Embryonic facial prominence (tissue), 1 donor: ENCODE measurements around the gene LGALS4.
"Not testable (repeated sequence)": the region's sequence is repeated elsewhere in the genome, so short reads cannot be mapped to it uniquely, and the experiment has no call there.

Source experiments
- DNase-seq: peaks from one replicate; pipeline ENCODE4 v3.0.0-alpha.2; 2016; ENCODE audit errors: extremely low spot score

Gene LGALS4

GRCh38 chr19:38770228-38770948 lies 42.4 kb downstream of the LGALS4 start:
- not testable (repeated sequence) for DNase-seq

- DNase-seq, result peak; percentile 50
Measured at GRCh38 chr19:38769635-38770211, 43.0 kb downstream of the LGALS4 start.

- DNase-seq, result no peak
Measured at GRCh38 chr19:38766276-38767047, 46.3 kb downstream of the LGALS4 start.

GRCh38 chr19:38765214-38765613 lies 47.5 kb downstream of the LGALS4 start:
- no peak for DNase-seq

- DNase-seq, result no peak
Measured at GRCh38 chr19:38763795-38764220, 48.9 kb downstream of the LGALS4 start.

- DNase-seq, result not testable (repeated sequence)
Measured at GRCh38 chr19:38761884-38762389, 50.8 kb downstream of the LGALS4 start.

GRCh38 chr19:38760805-38761517 lies 51.8 kb downstream of the LGALS4 start:
- not testable (repeated sequence) for DNase-seq

GRCh38 chr19:38759590-38760003 lies 53.1 kb downstream of the LGALS4 start:
- DNase-seq, result no peak

- DNase-seq, result not testable (repeated sequence)
Measured at GRCh38 chr19:38754196-38754595, 58.5 kb downstream of the LGALS4 start.

- DNase-seq, result not testable (repeated sequence)
Measured at GRCh38 chr19:38753783-38754182, 59.0 kb downstream of the LGALS4 start.
